ENCODE results near the gene SEMA3F. TPM values are rescaled to one million over a fixed set of nuclear protein-coding genes. Genes with fewer than 3 reads are reported as not detected.

SEMA3F gene
- total RNA-seq, 1 donor from 2014 or later: 14.5 TPM

- no peaks in the 10 kb centered on the region for H3K9me3 Mint-ChIP-seq
- no peak for DNase-seq (ENCODE audit: low spot score)
- Histone ChIP-seq H3K27me3 (no peaks in the 10 kb centered on the region), H2AFZ (replicated peaks) (no peak overlapping the region), H3K27ac (no peak overlapping the region), H3K4me1 (no peaks in the 10 kb centered on the region), H3K4me3 (no peak overlapping the region), H3K36me3 (no peaks in the 10 kb centered on the region), H3F3A (ENCODE audit: low read depth) (no peaks in the 10 kb centered on the region), H3K79me2 (ENCODE audit: low read depth) (no peaks in the 10 kb centered on the region), H3K9me3 (ENCODE audit: low read depth) (no peaks in the 10 kb centered on the region), H3K4me2 (no peak overlapping the region), H3K9ac (no peak overlapping the region), H4K20me1 (ENCODE audit: low read depth) (no peaks in the 10 kb centered on the region)
- TF ChIP-seq EZH2phosphoT487 (IDR thresholded peaks at IDR 0.05) (no peak), CTCF (IDR thresholded peaks at IDR 0.05) (no peak), EZH2 (IDR thresholded peaks at IDR 0.05) (no peak)
- H3K27ac Mint-ChIP-seq: peak overlapping the region; percentile 60
- no peaks in the 10 kb centered on the region for H3K36me3 Mint-ChIP-seq
- no peak overlapping the region for H3K4me3 Mint-ChIP-seq
- peaks cover 13% of the 10 kb centered on the region for H3K4me1 Mint-ChIP-seq
- peaks cover 8% of the 10 kb centered on the region for H3K27me3 Mint-ChIP-seq (ENCODE audit: insufficient read depth, low read depth)
These were observed 63.3 kb downstream of the SEMA3F start for GRCh38 chr3:50218448-50218847.

- Histone ChIP-seq H3K79me2 (ENCODE audit: low read depth) (no peaks in the 10 kb centered on the region), H3K4me2 (no peak overlapping the region), H2AFZ (replicated peaks) (no peak overlapping the region), H3F3A (ENCODE audit: low read depth) (no peaks in the 10 kb centered on the region), H4K20me1 (ENCODE audit: low read depth) (no peaks in the 10 kb centered on the region), H3K4me1 (no peaks in the 10 kb centered on the region), H3K9ac (no peak overlapping the region), H3K9me3 (ENCODE audit: low read depth) (no peaks in the 10 kb centered on the region), H3K27me3 (peaks cover 4% of the 10 kb centered on the region), H3K4me3 (no peak overlapping the region), H3K27ac (no peak overlapping the region), H3K36me3 (no peaks in the 10 kb centered on the region)
- H3K4me1 Mint-ChIP-seq: peaks cover 15% of the 10 kb centered on the region
- H3K27me3 Mint-ChIP-seq (ENCODE audit: insufficient read depth, low read depth): peaks cover 9% of the 10 kb centered on the region
- no peak overlapping the region for H3K4me3 Mint-ChIP-seq
- DNase-seq (ENCODE audit: low spot score): no peak
- TF ChIP-seq CTCF (IDR thresholded peaks at IDR 0.05) (no peak), EZH2 (IDR thresholded peaks at IDR 0.05) (no peak), EZH2phosphoT487 (IDR thresholded peaks at IDR 0.05) (no peak)
- H3K36me3 Mint-ChIP-seq: no peaks in the 10 kb centered on the region
- H3K9me3 Mint-ChIP-seq: no peaks in the 10 kb centered on the region
- H3K27ac Mint-ChIP-seq: no peak overlapping the region
These were observed 64.2 kb downstream of the SEMA3F start for GRCh38 chr3:50219285-50219684.

GRCh38 chr3:50220109-50220508, 65.0 kb downstream of the SEMA3F start:
- TF ChIP-seq CTCF (IDR thresholded peaks at IDR 0.05): no peak
- no peak for TF ChIP-seq EZH2 (IDR thresholded peaks at IDR 0.05)

More at GRCh38 chr3:50220109-50220508, 65.0 kb downstream of the SEMA3F start:
- Histone ChIP-seq H3K9me3 (ENCODE audit: low read depth) (no peaks in the 10 kb centered on the region), H3K4me2 (no peak overlapping the region), H4K20me1 (ENCODE audit: low read depth) (no peaks in the 10 kb centered on the region), H3K27ac (no peak overlapping the region), H3K4me3 (no peak overlapping the region), H3K4me1 (no peaks in the 10 kb centered on the region), H3K27me3 (peaks cover 4% of the 10 kb centered on the region), H3K79me2 (ENCODE audit: low read depth) (no peaks in the 10 kb centered on the region), H3K9ac (no peak overlapping the region), H3K36me3 (no peaks in the 10 kb centered on the region), H2AFZ (replicated peaks) (no peak overlapping the region), H3F3A (ENCODE audit: low read depth) (no peaks in the 10 kb centered on the region)
- peak overlapping the region; percentile 14 for H3K27ac Mint-ChIP-seq
- peaks cover 9% of the 10 kb centered on the region for H3K27me3 Mint-ChIP-seq (ENCODE audit: insufficient read depth, low read depth)
- H3K9me3 Mint-ChIP-seq: no peaks in the 10 kb centered on the region
- peaks cover 20% of the 10 kb centered on the region for H3K4me1 Mint-ChIP-seq
- no peaks in the 10 kb centered on the region for H3K36me3 Mint-ChIP-seq
- no peak overlapping the region for H3K4me3 Mint-ChIP-seq
- no peak for DNase-seq (ENCODE audit: low spot score)
